Ishikawa (cell line): Measurements from ENCODE around the gene PDE3A.

Experiments
- CEBPB ChIP-seq: IDR thresholded peaks from 2 replicates; pipeline ENCODE4 v1.6.1; 2012
- CREB1 ChIP-seq: IDR thresholded peaks from 2 replicates; pipeline ENCODE4 v1.6.1; 2012; ENCODE audit warnings: low read depth
- EP300 ChIP-seq: IDR thresholded peaks from 2 replicates; pipeline ENCODE4 v1.6.1; 2012; ENCODE audit warnings: borderline replicate concordance
- FOXM1 ChIP-seq: IDR thresholded peaks from 2 replicates; pipeline ENCODE4 v1.6.1; 2012; ENCODE audit warnings: low read depth, borderline replicate concordance
- NFIC ChIP-seq: IDR thresholded peaks from 2 replicates; pipeline ENCODE4 v1.6.1; 2012
- RAD21 ChIP-seq: IDR thresholded peaks from 2 replicates; pipeline ENCODE4 v1.6.1; 2012; ENCODE audit warnings: low read depth
- TAF1 ChIP-seq: IDR thresholded peaks from 2 replicates; pipeline ENCODE4 v1.6.1; 2012; ENCODE audit warnings: low read depth, mild to moderate bottlenecking
- TEAD4 ChIP-seq: IDR thresholded peaks from 2 replicates; pipeline ENCODE4 v1.6.1; 2012
- YY1 ChIP-seq: IDR thresholded peaks from 2 replicates; pipeline ENCODE4 v1.6.1; 2012; ENCODE audit warnings: low read depth
- TF ChIP-seq, protein P1 (sequence below): IDR thresholded peaks from 2 replicates; pipeline ENCODE4 v1.6.1; 2012
- TF ChIP-seq, protein P2 (sequence below): IDR thresholded peaks from 2 replicates; pipeline ENCODE4 v1.6.1; 2012; ENCODE audit warnings: low read depth, mild to moderate bottlenecking
- TF ChIP-seq, protein P3 (sequence below): IDR thresholded peaks from 2 replicates; pipeline ENCODE4 v1.6.1; 2012

DNA sequence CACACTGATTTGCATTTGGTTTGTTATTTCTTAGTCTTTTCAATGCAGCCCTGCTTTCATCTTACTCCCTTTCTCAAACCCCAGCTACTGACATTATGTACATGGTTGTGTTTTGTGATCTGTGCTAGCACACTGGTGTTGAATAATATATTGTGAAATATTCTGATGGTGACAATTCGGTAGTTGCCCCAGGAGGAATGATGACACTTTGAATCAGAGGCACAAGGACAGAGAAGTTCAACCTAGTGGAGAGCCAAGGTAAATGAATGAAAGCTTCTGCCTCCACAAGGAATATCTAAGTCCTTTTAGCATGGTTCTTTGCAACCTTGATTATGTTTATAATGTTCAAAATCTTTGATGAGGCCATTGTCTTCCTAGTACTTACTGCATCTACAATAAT, 159.9 kb downstream of the PDE3A start:
- TF ChIP-seq, protein P1, sequence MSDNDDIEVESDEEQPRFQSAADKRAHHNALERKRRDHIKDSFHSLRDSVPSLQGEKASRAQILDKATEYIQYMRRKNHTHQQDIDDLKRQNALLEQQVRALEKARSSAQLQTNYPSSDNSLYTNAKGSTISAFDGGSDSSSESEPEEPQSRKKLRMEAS, result no peak
- no peak for TF ChIP-seq RAD21
- TF ChIP-seq TAF1, result no peak
- no peak for TF ChIP-seq FOXM1
- no peak for TF ChIP-seq EP300
- TF ChIP-seq, protein P2, sequence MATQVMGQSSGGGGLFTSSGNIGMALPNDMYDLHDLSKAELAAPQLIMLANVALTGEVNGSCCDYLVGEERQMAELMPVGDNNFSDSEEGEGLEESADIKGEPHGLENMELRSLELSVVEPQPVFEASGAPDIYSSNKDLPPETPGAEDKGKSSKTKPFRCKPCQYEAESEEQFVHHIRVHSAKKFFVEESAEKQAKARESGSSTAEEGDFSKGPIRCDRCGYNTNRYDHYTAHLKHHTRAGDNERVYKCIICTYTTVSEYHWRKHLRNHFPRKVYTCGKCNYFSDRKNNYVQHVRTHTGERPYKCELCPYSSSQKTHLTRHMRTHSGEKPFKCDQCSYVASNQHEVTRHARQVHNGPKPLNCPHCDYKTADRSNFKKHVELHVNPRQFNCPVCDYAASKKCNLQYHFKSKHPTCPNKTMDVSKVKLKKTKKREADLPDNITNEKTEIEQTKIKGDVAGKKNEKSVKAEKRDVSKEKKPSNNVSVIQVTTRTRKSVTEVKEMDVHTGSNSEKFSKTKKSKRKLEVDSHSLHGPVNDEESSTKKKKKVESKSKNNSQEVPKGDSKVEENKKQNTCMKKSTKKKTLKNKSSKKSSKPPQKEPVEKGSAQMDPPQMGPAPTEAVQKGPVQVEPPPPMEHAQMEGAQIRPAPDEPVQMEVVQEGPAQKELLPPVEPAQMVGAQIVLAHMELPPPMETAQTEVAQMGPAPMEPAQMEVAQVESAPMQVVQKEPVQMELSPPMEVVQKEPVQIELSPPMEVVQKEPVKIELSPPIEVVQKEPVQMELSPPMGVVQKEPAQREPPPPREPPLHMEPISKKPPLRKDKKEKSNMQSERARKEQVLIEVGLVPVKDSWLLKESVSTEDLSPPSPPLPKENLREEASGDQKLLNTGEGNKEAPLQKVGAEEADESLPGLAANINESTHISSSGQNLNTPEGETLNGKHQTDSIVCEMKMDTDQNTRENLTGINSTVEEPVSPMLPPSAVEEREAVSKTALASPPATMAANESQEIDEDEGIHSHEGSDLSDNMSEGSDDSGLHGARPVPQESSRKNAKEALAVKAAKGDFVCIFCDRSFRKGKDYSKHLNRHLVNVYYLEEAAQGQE, result no peak
- TF ChIP-seq, protein P3, sequence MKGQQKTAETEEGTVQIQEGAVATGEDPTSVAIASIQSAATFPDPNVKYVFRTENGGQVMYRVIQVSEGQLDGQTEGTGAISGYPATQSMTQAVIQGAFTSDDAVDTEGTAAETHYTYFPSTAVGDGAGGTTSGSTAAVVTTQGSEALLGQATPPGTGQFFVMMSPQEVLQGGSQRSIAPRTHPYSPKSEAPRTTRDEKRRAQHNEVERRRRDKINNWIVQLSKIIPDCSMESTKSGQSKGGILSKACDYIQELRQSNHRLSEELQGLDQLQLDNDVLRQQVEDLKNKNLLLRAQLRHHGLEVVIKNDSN, result no peak
- no peak for TF ChIP-seq TEAD4
- no peak for TF ChIP-seq YY1
- TF ChIP-seq CEBPB, result no peak
- TF ChIP-seq NFIC, result no peak
- TF ChIP-seq CREB1, result no peak
